Transverse colon (tissue), 4 donors: ENCODE results near the gene IDH1. TPM values are rescaled to one million over a fixed set of nuclear protein-coding genes. Genes with fewer than 3 reads are reported as not detected.

Experiments used
- DNase-seq: peaks from one replicate; pipeline ENCODE4 v3.0.0-alpha.2; 2019
- H3K27ac ChIP-seq, 4 donors: fragments of 200-600 bp; sonication (generic); 2 replicates each; pipeline ENCODE4 v1.5.1; 2016 to 2018; ENCODE audit warnings: inconsistent platforms in 4 of 4
- H3K27me3 ChIP-seq: fragments of 200-600 bp; sonication (generic); 2 replicates; pipeline ENCODE4 v1.5.1; 2017; ENCODE audit warnings: inconsistent platforms
- H3K36me3 ChIP-seq, 4 donors: fragments of 200-600 bp; sonication (generic); 2 replicates each; pipeline ENCODE4 v1.5.1; 2017 to 2019; ENCODE audit warnings: inconsistent platforms in 4 of 4
- H3K4me1 ChIP-seq, 4 donors: fragments of 200-600 bp; sonication (generic); 2 replicates each; pipeline ENCODE4 v1.5.1; 2017 to 2020; ENCODE audit warnings: inconsistent platforms in 4 of 4
- H3K4me3 ChIP-seq, 4 donors: fragments of 200-600 bp; sonication (generic); 1 replicate in 1 of 4; 2 replicates in 3 of 4; pipeline versions ENCODE4 v1.5.1 to v1.6.1; 2017 to 2019; ENCODE audit warnings: inconsistent platforms in 4 of 4
- H3K9me3 ChIP-seq, 2 donors: fragments of 200-600 bp; sonication (generic); 2 replicates each; pipeline ENCODE4 v1.5.1; 2017 to 2019; ENCODE audit warnings: inconsistent platforms in 2 of 2
- CTCF ChIP-seq, 5 experiments: fragments of 200-600 bp in 3 of 5; fragments of 450-650 bp in 2 of 5; sonication (generic) in 3 of 5; IDR thresholded peaks; 1 replicate in 2 of 5; 2 replicates in 3 of 5; pipeline ENCODE4 v1.5.1; 2016 to 2017; ENCODE audit warnings: antibody characterized with exemption in 5 of 5, inconsistent platforms in 3 of 5, mild to moderate bottlenecking in 2 of 5, moderate library complexity in 1 of 5
- EP300 ChIP-seq: sonication (generic); formaldehyde crosslinking; IDR thresholded peaks from one replicate; pipeline ENCODE4 v1.6.1; 2017; ENCODE audit warnings: antibody characterized with exemption, low read depth
- POLR2A ChIP-seq: fragments of 450-650 bp; IDR thresholded peaks from one replicate; pipeline ENCODE4 v1.6.1; 2016; ENCODE audit warnings: antibody characterized with exemption, mild to moderate bottlenecking, moderate library complexity
- POLR2AphosphoS5 ChIP-seq, 3 donors: sonication (generic); formaldehyde crosslinking; IDR thresholded peaks; one replicate each; pipeline ENCODE4 v1.6.1; 2016; ENCODE audit warnings: antibody characterized with exemption in 3 of 3
- WGBS, 2 donors: methylation state at CpG; one replicate each; pipeline ENCODE4 v1.1.5; 2018; ENCODE audit warnings: low coverage in 1 of 2; 5-methylcytosine and 5-hydroxymethylcytosine counted together
- in situ Hi-C, 4 donors: fragments of 200-750 bp; cut with MboI; loops; one replicate each; pipeline versions ENCODE4 v1.15.0 to v1.15.1; 2017; ENCODE audit warnings: low sequenced_read_pairs in 3 of 4, low pct_ligation_motif_present in 1 of 4, low pct_unique_long_range_greater_than_20kb in 1 of 4
- intact Hi-C: fragments of 100-400 bp; cut with DNase I; formaldehyde crosslinking; loops from one replicate; pipeline ENCODE4 v1.15.1; 2023; ENCODE audit warnings: low total_unique reads
- total RNA-seq, 4 donors: library from RNA; depleted of rRNA; stranded (reverse); fragments of >200 nt; gene quantifications; one replicate each; pipeline ENCODE4 v1.1.0, GENCODE V29; 2016

Gene IDH1
- total RNA-seq, 4 donors from 2014 or later = 47.9 to 164 (median 136) TPM

GRCh38 chr2:208210688-208211451 is 44.0 kb downstream of the IDH1 start:
- in situ Hi-C loops (no loop called here), intact Hi-C loops (no loop called here)
- no peaks in the 10 kb centered on the region for H3K36me3 ChIP-seq
- no peak for DNase-seq
- H3K27me3 ChIP-seq = no peaks in the 10 kb centered on the region
- H3K4me3 ChIP-seq = no peak overlapping the region
- no peaks in the 10 kb centered on the region for H3K4me1 ChIP-seq
- 80 to 88% methylated on average over 5 to 9 of the region's 9 CpGs for WGBS, 2 donors
- H3K9me3 ChIP-seq = no peaks in the 10 kb centered on the region
- H3K27ac ChIP-seq = no peak overlapping the region
- TF ChIP-seq EP300 (no peak), CTCF (IDR thresholded peaks at IDR 0.05) (no peak), POLR2A (no peak), POLR2AphosphoS5 (IDR thresholded peaks at IDR 0.05) (no peak)

- Histone ChIP-seq H3K36me3 (no peaks in the 10 kb centered on the region), H3K27ac (no peak overlapping the region), H3K27me3 (no peaks in the 10 kb centered on the region), H3K4me1 (no peaks in the 10 kb centered on the region), H3K4me3 (no peak overlapping the region), H3K9me3 (no peaks in the 10 kb centered on the region)
- no peak for DNase-seq
- in situ Hi-C loops = no loop called here
- TF ChIP-seq POLR2A = no peak
- no peak for TF ChIP-seq POLR2AphosphoS5 (IDR thresholded peaks at IDR 0.05)
- no peak for TF ChIP-seq EP300
- TF ChIP-seq CTCF (IDR thresholded peaks at IDR 0.05) = no peak
- intact Hi-C loops = no loop called here
- 87% methylated on average over 9 of the region's 9 CpGs; no CpG with 5 or more reads in 1 of the 2 donors for WGBS, 2 donors
Measured at GRCh38 chr2:208208335-208209085, 46.4 kb downstream of the IDH1 start.

- Histone ChIP-seq H3K9me3 (no peaks in the 10 kb centered on the region), H3K4me3 (no peak overlapping the region), H3K27ac (no peak overlapping the region), H3K4me1 (no peaks in the 10 kb centered on the region), H3K36me3 (no peaks in the 10 kb centered on the region), H3K27me3 (no peaks in the 10 kb centered on the region)
- no peak for TF ChIP-seq POLR2AphosphoS5 (IDR thresholded peaks at IDR 0.05)
- TF ChIP-seq POLR2A = no peak
- 52 to 68% methylated on average over 3 of the region's 3 CpGs for WGBS, 2 donors
- DNase-seq = no peak
- in situ Hi-C loops (no loop called here), intact Hi-C loops (no loop called here)
Measured at GRCh38 chr2:208207769-208208168, 47.1 kb downstream of the IDH1 start.

GRCh38 chr2:208204166-208204565 is 50.7 kb downstream of the IDH1 start:
- H3K9me3 ChIP-seq = no peaks in the 10 kb centered on the region
- in situ Hi-C loops = no loop called here
- no peak for DNase-seq
- H3K27me3 ChIP-seq = no peaks in the 10 kb centered on the region
- 65 to 72% methylated on average over 5 of the region's 5 CpGs for WGBS, 2 donors
- TF ChIP-seq POLR2A = no peak
- no peak for TF ChIP-seq POLR2AphosphoS5 (IDR thresholded peaks at IDR 0.05)
- no peak for TF ChIP-seq CTCF (IDR thresholded peaks at IDR 0.05)
- no peak for TF ChIP-seq EP300
- H3K4me3 ChIP-seq = no peak overlapping the region
- H3K36me3 ChIP-seq = no peaks in the 10 kb centered on the region
- intact Hi-C loops = no loop called here
- no peaks in the 10 kb centered on the region for H3K4me1 ChIP-seq
- H3K27ac ChIP-seq = no peak overlapping the region
